ENCODE data around the gene C16orf96.

DNA sequence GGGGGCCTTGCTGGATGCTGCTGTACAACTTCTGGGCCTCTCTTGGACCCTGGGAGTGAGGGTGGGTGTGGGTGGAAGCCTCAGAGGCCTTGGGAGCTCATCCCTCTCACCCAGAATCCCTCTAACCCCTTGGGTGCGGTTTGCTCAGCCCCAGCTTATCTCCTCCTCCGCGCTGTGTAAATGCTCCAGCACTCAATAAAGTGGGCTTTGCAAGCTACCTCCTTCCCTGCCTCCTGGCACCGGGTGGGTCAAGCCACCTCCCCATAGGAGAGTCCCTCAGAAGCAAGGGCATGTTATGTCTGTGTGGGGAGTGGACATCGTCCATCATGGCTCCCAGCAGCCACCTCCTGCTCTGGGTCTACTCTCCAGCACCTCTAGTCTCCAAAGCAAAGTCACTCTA lies 46.0 kb upstream of the C16orf96 start:
- TF ChIP-seq, protein P1, sequence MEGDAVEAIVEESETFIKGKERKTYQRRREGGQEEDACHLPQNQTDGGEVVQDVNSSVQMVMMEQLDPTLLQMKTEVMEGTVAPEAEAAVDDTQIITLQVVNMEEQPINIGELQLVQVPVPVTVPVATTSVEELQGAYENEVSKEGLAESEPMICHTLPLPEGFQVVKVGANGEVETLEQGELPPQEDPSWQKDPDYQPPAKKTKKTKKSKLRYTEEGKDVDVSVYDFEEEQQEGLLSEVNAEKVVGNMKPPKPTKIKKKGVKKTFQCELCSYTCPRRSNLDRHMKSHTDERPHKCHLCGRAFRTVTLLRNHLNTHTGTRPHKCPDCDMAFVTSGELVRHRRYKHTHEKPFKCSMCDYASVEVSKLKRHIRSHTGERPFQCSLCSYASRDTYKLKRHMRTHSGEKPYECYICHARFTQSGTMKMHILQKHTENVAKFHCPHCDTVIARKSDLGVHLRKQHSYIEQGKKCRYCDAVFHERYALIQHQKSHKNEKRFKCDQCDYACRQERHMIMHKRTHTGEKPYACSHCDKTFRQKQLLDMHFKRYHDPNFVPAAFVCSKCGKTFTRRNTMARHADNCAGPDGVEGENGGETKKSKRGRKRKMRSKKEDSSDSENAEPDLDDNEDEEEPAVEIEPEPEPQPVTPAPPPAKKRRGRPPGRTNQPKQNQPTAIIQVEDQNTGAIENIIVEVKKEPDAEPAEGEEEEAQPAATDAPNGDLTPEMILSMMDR (conservative IDR thresholded peaks at IDR 0.05) = no peak
- no peak for TF ChIP-seq ZFX (IDR thresholded peaks at IDR 0.05)

Measured in C4-2B (cell line).